Measurements from ENCODE around the gene MPPE1. TPM values are rescaled to one million over a fixed set of nuclear protein-coding genes. Genes with fewer than 3 reads are reported as not detected.
A peak's percentile ranks its signal among the peaks of the same experiment; 100 is the strongest.

The MPPE1 gene
- total and polyA plus RNA-seq, 10 of the 15 experiments (the other 5 are each of a cell fraction or from before 2014, with no cell fraction given), result 13.8 to 34.5 (median 27.6) TPM

GRCh38 chr18:11851146-11851805 lies 56.8 kb downstream of the MPPE1 start, which contains the start of gene CHMP1B (continued):
- TF ChIP-seq EGR1 (IDR thresholded peaks at IDR 0.05; ENCODE audit: borderline replicate concordance in 1 of 2, low read depth in 2 of 2, low read length in 2 of 2), result peak; percentile 49 to 71; a peak in 2 of 3 replicates
- no peak for TF ChIP-seq NR2C2 (IDR thresholded peaks at IDR 0.05; ENCODE audit: borderline replicate concordance, control insufficient read depth, insufficient read length, low read depth)
- TF ChIP-seq, protein P1, sequence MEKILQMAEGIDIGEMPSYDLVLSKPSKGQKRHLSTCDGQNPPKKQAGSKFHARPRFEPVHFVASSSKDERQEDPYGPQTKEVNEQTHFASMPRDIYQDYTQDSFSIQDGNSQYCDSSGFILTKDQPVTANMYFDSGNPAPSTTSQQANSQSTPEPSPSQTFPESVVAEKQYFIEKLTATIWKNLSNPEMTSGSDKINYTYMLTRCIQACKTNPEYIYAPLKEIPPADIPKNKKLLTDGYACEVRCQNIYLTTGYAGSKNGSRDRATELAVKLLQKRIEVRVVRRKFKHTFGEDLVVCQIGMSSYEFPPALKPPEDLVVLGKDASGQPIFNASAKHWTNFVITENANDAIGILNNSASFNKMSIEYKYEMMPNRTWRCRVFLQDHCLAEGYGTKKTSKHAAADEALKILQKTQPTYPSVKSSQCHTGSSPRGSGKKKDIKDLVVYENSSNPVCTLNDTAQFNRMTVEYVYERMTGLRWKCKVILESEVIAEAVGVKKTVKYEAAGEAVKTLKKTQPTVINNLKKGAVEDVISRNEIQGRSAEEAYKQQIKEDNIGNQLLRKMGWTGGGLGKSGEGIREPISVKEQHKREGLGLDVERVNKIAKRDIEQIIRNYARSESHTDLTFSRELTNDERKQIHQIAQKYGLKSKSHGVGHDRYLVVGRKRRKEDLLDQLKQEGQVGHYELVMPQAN (conservative IDR thresholded peaks at IDR 0.05), result peak; percentile 92
- TF ChIP-seq, protein P2, sequence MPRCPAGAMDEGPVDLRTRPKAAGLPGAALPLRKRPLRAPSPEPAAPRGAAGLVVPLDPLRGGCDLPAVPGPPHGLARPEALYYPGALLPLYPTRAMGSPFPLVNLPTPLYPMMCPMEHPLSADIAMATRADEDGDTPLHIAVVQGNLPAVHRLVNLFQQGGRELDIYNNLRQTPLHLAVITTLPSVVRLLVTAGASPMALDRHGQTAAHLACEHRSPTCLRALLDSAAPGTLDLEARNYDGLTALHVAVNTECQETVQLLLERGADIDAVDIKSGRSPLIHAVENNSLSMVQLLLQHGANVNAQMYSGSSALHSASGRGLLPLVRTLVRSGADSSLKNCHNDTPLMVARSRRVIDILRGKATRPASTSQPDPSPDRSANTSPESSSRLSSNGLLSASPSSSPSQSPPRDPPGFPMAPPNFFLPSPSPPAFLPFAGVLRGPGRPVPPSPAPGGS (IDR thresholded peaks at IDR 0.05; ENCODE audit: borderline replicate concordance, insufficient read depth, low read depth, low read length, poor library complexity, severe bottlenecking), result no peak
- TF ChIP-seq HDGF (IDR thresholded peaks at IDR 0.05), result no peak
- no peak for TF ChIP-seq IRF5 (IDR thresholded peaks at IDR 0.05; ENCODE audit: borderline replicate concordance)
- TF ChIP-seq TCF3 (IDR thresholded peaks at IDR 0.05; ENCODE audit: borderline replicate concordance, insufficient read depth, low read depth, low read length), result 0 out of 2 replicates have a peak, but pooled peaks have one; percentile 65
- TF ChIP-seq ZNF274 (IDR thresholded peaks at IDR 0.05; ENCODE audit: insufficient read depth, insufficient read length), result no peak
- TF ChIP-seq CBFB (IDR thresholded peaks at IDR 0.05; ENCODE audit: low read depth), result no peak
- TF ChIP-seq KLF5 (IDR thresholded peaks at IDR 0.05; ENCODE audit: partially characterized antibody), result peak; percentile 87
- 0 out of 2 replicates have a peak, but pooled peaks have one; percentile 61 for TF ChIP-seq IRF4 (IDR thresholded peaks at IDR 0.05; ENCODE audit: low read depth, low read length)
- TF ChIP-seq MYC (IDR thresholded peaks at IDR 0.05; ENCODE audit: insufficient read depth, insufficient read length, insufficient replicate concordance, low read length, severe bottlenecking), result no peak
- peak; percentile 92 for TF ChIP-seq ATF3 (IDR thresholded peaks at IDR 0.05; ENCODE audit: borderline replicate concordance, extremely low read depth, low read depth, low read length)
- no peak for TF ChIP-seq ZNF622 (IDR thresholded peaks at IDR 0.05)
- 0 out of 2 replicates have a peak, but pooled peaks have one; percentile 8 for TF ChIP-seq BCL11A (IDR thresholded peaks at IDR 0.05; ENCODE audit: low read depth, low read length)
- TF ChIP-seq E2F4 (IDR thresholded peaks at IDR 0.05; ENCODE audit: low read depth, low read length), result no peak
- TF ChIP-seq MTA2 (IDR thresholded peaks at IDR 0.05; ENCODE audit: low read depth), result no peak
- peak; percentile 46; the same call in 1 of the 2 replicates for TF ChIP-seq SMARCA5 (IDR thresholded peaks at IDR 0.05)
- TF ChIP-seq ZBTB11 (CRISPR knock-in tag; IDR thresholded peaks at IDR 0.05), result no peak
- no peak for TF ChIP-seq SMC3 (IDR thresholded peaks at IDR 0.05; ENCODE audit: borderline replicate concordance, low read length)

Measured in GM12878 (cell line).